Upper lobe of right lung (tissue), 1 donor: ENCODE results near the gene MCC. TPM values are rescaled to one million over a fixed set of nuclear protein-coding genes. Genes with fewer than 3 reads are reported as not detected.

Experiments
- ATAC-seq: fragments of 200-7000 bp; cut with Tn5 transposase; one replicate; pipeline ENCODE4 v1.9.1; 2020; ENCODE audit warnings: mild to moderate bottlenecking, moderate library complexity
- DNase-seq: peaks from one replicate; pipeline ENCODE4 v3.0.0-alpha.2; 2020
- H3K27ac ChIP-seq: fragments of 200-600 bp; one replicate; pipeline ENCODE4 v1.8.0; 2022
- H3K27me3 ChIP-seq: fragments of 200-600 bp; one replicate; pipeline ENCODE4 v1.8.0; 2022; ENCODE audit warnings: mild to moderate bottlenecking
- H3K36me3 ChIP-seq: fragments of 200-600 bp; one replicate; pipeline ENCODE4 v1.8.0; 2022
- H3K4me1 ChIP-seq: fragments of 200-600 bp; one replicate; pipeline ENCODE4 v1.8.0; 2022
- H3K4me3 ChIP-seq: fragments of 200-600 bp; one replicate; pipeline ENCODE4 v1.8.0; 2022; ENCODE audit warnings: mild to moderate bottlenecking
- H3K9me3 ChIP-seq: fragments of 200-600 bp; one replicate; pipeline ENCODE4 v1.8.0; 2022
- CTCF ChIP-seq: fragments of 200-600 bp; IDR thresholded peaks from one replicate; pipeline ENCODE4 v1.8.0; 2022; ENCODE audit warnings: antibody characterized with exemption
- intact Hi-C: fragments of 100-400 bp; cut with DNase I; formaldehyde crosslinking; loops from one replicate; pipeline ENCODE4 v1.11.0; 2022
- total RNA-seq: library from RNA; stranded (reverse); fragmentation: NEBNext Ultra II Directional; extraction: Animal tissue kit (Norgen Biotek cat#: 25700); gene quantifications from one replicate; pipeline ENCODE4 v1.2.1, GENCODE V29; 2021
- donor health status: DM: no; HTN: yes; CAD: no; lungs with severe emphysema.

Gene MCC
- total RNA-seq, 1 donor from 2014 or later, result 18.6 TPM

- intact Hi-C loops, result no loop called here
Measured at GRCh38 chr5:113127021-113127420, 361.2 kb downstream of the MCC start.

GRCh38 chr5:113125371-113125770 is 362.9 kb downstream of the MCC start:
- no peaks in the 10 kb centered on the region for H3K36me3 ChIP-seq
- no peak overlapping the region for H3K4me3 ChIP-seq
- no peaks in the 10 kb centered on the region for H3K27me3 ChIP-seq
- DNase-seq, result no peak
- H3K4me1 ChIP-seq, result no peaks in the 10 kb centered on the region
- no peak overlapping the region for H3K27ac ChIP-seq
- TF ChIP-seq CTCF, result no peak
- intact Hi-C loops, result no loop called here
- H3K9me3 ChIP-seq, result no peaks in the 10 kb centered on the region
- ATAC-seq, result no peak

More at GRCh38 chr5:113127021-113127420, 361.2 kb downstream of the MCC start:
- TF ChIP-seq CTCF, result no peak
- Histone ChIP-seq H3K27ac (no peak overlapping the region), H3K4me1 (no peaks in the 10 kb centered on the region), H3K9me3 (no peaks in the 10 kb centered on the region), H3K27me3 (no peaks in the 10 kb centered on the region), H3K36me3 (no peaks in the 10 kb centered on the region), H3K4me3 (no peak overlapping the region)
- DNase-seq (no peak), ATAC-seq (no peak)

GRCh38 chr5:113124914-113125313 is 363.3 kb downstream of the MCC start:
- ATAC-seq (no peak), DNase-seq (no peak)
- H3K4me1 ChIP-seq, result no peaks in the 10 kb centered on the region
- no peaks in the 10 kb centered on the region for H3K36me3 ChIP-seq
- H3K4me3 ChIP-seq, result no peak overlapping the region
- intact Hi-C loops, result no loop called here
- H3K9me3 ChIP-seq, result no peaks in the 10 kb centered on the region
- no peak overlapping the region for H3K27ac ChIP-seq
- no peaks in the 10 kb centered on the region for H3K27me3 ChIP-seq
- TF ChIP-seq CTCF, result no peak

DNA sequence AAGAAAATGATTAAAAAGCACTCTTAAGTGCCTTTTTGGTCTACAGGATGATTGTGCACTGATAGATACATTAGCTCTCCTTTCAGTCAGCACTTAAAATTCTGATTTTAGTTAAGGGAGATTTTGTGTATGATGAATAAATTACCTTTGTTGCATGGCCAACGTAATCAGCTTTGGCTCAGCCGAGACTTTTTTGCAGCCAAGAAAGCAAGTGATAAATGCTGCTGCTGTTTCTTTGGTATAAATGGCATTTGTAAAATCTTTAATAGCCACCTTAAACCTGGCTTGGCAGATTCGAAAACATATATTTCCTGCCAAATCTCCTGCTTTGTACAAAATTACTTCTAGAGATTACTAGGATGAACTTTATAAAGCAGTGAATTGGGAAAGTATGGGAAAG is 364.0 kb downstream of the MCC start:
- ATAC-seq (no peak), DNase-seq (no peak)
- no peak overlapping the region for H3K4me3 ChIP-seq
- H3K27ac ChIP-seq, result no peak overlapping the region
- intact Hi-C loops, result no loop called here
- H3K9me3 ChIP-seq, result no peaks in the 10 kb centered on the region
- no peak for TF ChIP-seq CTCF
- peaks cover 6% of the 10 kb centered on the region for H3K4me1 ChIP-seq
- H3K27me3 ChIP-seq, result no peaks in the 10 kb centered on the region
- H3K36me3 ChIP-seq, result no peaks in the 10 kb centered on the region

GRCh38 chr5:113123618-113124017 is 364.6 kb downstream of the MCC start:
- no peak for TF ChIP-seq CTCF
- no peaks in the 10 kb centered on the region for H3K27me3 ChIP-seq
- peaks cover 8% of the 10 kb centered on the region for H3K4me1 ChIP-seq
- no peaks in the 10 kb centered on the region for H3K9me3 ChIP-seq
- intact Hi-C loops, result no loop called here
- DNase-seq, result no peak
- no peaks in the 10 kb centered on the region for H3K36me3 ChIP-seq
- no peak overlapping the region for H3K4me3 ChIP-seq
- ATAC-seq, result no peak
- no peak overlapping the region for H3K27ac ChIP-seq

DNA sequence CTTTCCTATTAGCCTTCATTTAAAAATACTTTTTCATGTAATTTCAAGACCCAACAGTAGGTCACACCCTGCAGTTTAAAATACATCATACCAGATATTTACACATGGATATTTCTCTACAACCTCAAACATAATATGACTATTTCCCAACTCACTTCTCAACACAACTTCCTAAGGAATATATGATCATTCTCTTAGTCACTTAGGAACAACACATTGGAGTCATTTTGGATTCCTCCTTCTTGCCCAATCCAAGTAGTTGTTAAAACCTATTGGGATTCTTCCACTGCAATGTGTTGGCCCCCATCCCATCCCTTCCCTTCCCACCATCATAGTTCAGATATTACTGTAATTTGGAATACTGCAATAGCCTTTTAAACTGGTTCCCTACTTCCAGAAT is 366.2 kb downstream of the MCC start:
- no peak for TF ChIP-seq CTCF
- intact Hi-C loops, result no loop called here
- Histone ChIP-seq H3K9me3 (no peaks in the 10 kb centered on the region), H3K27ac (no peak overlapping the region), H3K4me1 (peaks cover 12% of the 10 kb centered on the region), H3K4me3 (no peak overlapping the region), H3K27me3 (no peaks in the 10 kb centered on the region), H3K36me3 (no peaks in the 10 kb centered on the region)
- ATAC-seq (no peak), DNase-seq (no peak)
